Activated CD4-positive, alpha-beta T cell treated with anti-CD3 and anti-CD28 coated beads for 36 hours (primary cell): ENCODE measurements around the gene SDK1. TPM values are rescaled to one million over a fixed set of nuclear protein-coding genes. Genes with fewer than 3 reads are reported as not detected.

ENCODE experiments used
- ATAC-seq: fragments of 200-7000 bp; cut with Tn5 transposase; one replicate; pipeline ENCODE4 v1.10.0; 2021; ENCODE audit warnings: mild to moderate bottlenecking, moderate library complexity
- CTCF ChIA-PET: fragments of 350-600 bp; sonication (Branson Sonifier 250); formaldehyde crosslinking; loops from one replicate; lab custom pipeline; 2021; ENCODE audit warnings: antibody characterized with exemption; lab: Charles Lee
- POLR2A ChIA-PET: fragments of 350-600 bp; sonication (Branson Sonifier 250); formaldehyde crosslinking; loops from one replicate; lab custom pipeline; 2021; ENCODE audit warnings: antibody characterized with exemption, inconsistent platforms; lab: Charles Lee
- DNase-seq: peaks from one replicate; pipeline ENCODE4 v3.0.0-alpha.2; 2020
- H3K27ac Mint-ChIP-seq: one replicate; pipeline ENCODE4 v1.8.0; 2021; ENCODE audit warnings: mixed read lengths
- H3K27me3 Mint-ChIP-seq: one replicate; pipeline ENCODE4 v1.8.0; 2021; ENCODE audit warnings: mixed read lengths
- H3K36me3 Mint-ChIP-seq: one replicate; pipeline ENCODE4 v1.8.0; 2021; ENCODE audit warnings: low read depth, mixed read lengths
- H3K4me1 Mint-ChIP-seq: one replicate; pipeline ENCODE4 v1.8.0; 2021; ENCODE audit warnings: mixed read lengths
- H3K4me3 Mint-ChIP-seq: one replicate; pipeline ENCODE4 v1.8.0; 2021; ENCODE audit warnings: mild to moderate bottlenecking, moderate library complexity, mixed read lengths
- H3K9me3 Mint-ChIP-seq: one replicate; pipeline ENCODE4 v1.8.0; 2021; ENCODE audit warnings: low read depth, mixed read lengths
- intact Hi-C, 2 experiments: fragments of 100-400 bp; cut with DNase I in 1 of 2; cut with micrococcal nuclease in 1 of 2; formaldehyde crosslinking; loops; one replicate each; pipeline versions ENCODE4 v1.14.2 to v1.15.1; 2022 to 2024; cut with DNase I, micrococcal nuclease
- total RNA-seq, 2 experiments: library from RNA; stranded (reverse); gene quantifications; one replicate each; pipeline ENCODE4 v1.2.3, GENCODE V29; 2021

SDK1 gene
- total RNA-seq, 2 experiments from 2014 or later = 1.1 to 1.9 TPM

DNA sequence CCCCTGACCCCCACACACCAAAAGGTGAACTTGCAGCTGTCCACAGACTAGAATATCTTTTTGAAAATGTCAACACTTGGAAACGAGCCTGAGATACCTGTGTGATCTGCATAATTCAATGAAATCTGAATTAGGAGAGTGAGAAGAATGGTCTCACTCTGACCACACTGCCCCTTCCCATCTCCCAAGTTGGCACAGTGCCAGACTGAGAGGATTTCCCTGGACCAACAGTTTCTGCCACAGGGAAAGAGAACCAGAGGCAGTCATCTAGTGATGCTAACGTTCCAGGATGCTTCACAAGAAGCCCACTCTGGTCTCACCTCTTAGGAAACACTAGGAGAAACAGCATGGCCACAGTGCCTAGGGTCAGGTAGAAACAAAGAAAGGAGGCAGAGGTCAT is 479.0 kb downstream of the SDK1 start:
- DNase-seq (no peak), ATAC-seq (no peak)
- intact Hi-C loops = no loop called here
- H3K27me3 Mint-ChIP-seq = peaks cover 6% of the 10 kb centered on the region
- no peaks in the 10 kb centered on the region for H3K4me1 Mint-ChIP-seq
- no peak overlapping the region for H3K27ac Mint-ChIP-seq
- ChIA-PET CTCF (no interaction called here), POLR2A (no interaction called here)
- H3K36me3 Mint-ChIP-seq = no peaks in the 10 kb centered on the region
- H3K4me3 Mint-ChIP-seq = no peak overlapping the region
- H3K9me3 Mint-ChIP-seq = peaks cover 15% of the 10 kb centered on the region

DNA sequence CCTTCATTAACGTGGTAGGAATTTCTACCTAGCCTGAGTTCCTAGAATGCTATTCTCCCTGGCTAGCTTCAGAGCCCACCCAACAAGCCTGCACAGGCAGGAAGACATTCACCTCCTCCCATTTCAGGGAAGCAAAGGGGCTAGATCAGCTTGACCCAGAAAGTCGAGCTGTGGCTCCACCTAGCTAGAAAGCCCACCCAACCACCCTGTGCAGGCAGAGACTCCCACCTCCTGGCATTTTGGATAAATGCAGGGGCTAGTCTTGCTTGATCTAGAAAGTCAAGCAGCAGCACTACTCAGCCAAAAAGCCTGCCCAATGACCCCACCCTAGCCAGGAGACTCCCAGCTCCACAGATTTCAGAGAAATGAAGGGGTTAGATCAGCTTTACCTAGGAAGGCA is 479.5 kb downstream of the SDK1 start:
- CTCF ChIA-PET = no interaction called here
- intact Hi-C loops = no loop called here
- Mint-ChIP-seq H3K4me1 (no peaks in the 10 kb centered on the region), H3K9me3 (peaks cover 15% of the 10 kb centered on the region), H3K27ac (no peak overlapping the region), H3K27me3 (peaks cover 6% of the 10 kb centered on the region), H3K4me3 (no peak overlapping the region), H3K36me3 (no peaks in the 10 kb centered on the region)
- no peak for DNase-seq
- POLR2A ChIA-PET = no interaction called here
- no peak for ATAC-seq

DNA sequence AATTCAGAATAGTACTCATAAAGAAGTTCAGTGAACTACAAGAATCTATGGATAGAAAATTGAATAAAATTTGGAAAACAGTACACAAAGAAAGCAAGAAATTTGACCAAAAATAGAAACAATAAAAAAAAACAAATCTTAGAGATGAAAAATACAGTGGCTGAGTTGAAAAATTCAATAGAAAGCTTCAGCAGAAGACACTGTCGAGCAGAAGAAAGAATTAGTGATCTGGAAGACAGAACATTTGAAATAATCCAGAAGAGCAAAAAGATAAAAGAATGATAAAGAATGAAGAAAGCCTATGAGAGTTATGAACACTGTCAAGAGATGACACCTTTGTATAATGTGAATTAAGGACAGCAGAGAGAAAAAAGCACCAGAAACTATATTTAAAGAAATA is 480.6 kb downstream of the SDK1 start:
- CTCF ChIA-PET = no interaction called here
- intact Hi-C loops = no loop called here
- H3K36me3 Mint-ChIP-seq = no peaks in the 10 kb centered on the region
- peaks cover 8% of the 10 kb centered on the region for H3K27me3 Mint-ChIP-seq
- DNase-seq (no peak), ATAC-seq (no peak)
- no peak overlapping the region for H3K27ac Mint-ChIP-seq
- H3K4me1 Mint-ChIP-seq = no peaks in the 10 kb centered on the region
- H3K4me3 Mint-ChIP-seq = no peak overlapping the region
- POLR2A ChIA-PET = no interaction called here
- peaks cover 15% of the 10 kb centered on the region for H3K9me3 Mint-ChIP-seq

DNA sequence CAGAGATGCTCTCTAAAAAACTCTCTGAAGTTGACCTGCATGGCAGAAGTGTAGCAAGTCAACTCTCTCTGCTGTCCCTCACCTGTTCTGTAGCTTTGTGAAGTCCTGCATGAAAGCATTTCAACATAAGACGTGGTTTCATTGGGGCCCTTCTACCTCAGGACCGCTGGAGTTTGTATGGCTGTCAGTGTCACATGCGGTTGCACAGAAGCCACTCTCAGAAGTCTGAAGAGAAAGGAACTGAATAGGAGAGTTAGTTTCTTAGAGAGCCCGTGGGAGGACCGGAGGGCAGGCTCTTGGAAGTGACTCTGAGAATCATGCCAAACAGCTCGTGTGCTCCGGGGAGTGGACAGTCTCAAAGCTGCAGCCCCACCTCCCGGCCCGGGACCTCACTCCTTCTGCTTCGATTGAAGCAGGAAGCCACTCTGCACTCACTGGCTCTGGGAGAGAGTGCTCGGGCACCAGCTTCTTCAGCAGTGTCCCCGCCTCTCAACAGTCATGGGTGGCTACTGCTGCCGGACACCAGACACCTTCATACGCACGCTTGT is 486.7 kb downstream of the SDK1 start:
- ATAC-seq = no peak
- H3K27ac Mint-ChIP-seq = no peak overlapping the region
- H3K4me1 Mint-ChIP-seq = peaks cover 4% of the 10 kb centered on the region
- H3K27me3 Mint-ChIP-seq = peaks cover 20% of the 10 kb centered on the region
- no peaks in the 10 kb centered on the region for H3K36me3 Mint-ChIP-seq
- DNase-seq = no peak
- POLR2A ChIA-PET = no interaction called here
- H3K4me3 Mint-ChIP-seq = no peak overlapping the region
- CTCF ChIA-PET = no interaction called here
- H3K9me3 Mint-ChIP-seq = no peaks in the 10 kb centered on the region
- intact Hi-C loops = no loop called here

DNA sequence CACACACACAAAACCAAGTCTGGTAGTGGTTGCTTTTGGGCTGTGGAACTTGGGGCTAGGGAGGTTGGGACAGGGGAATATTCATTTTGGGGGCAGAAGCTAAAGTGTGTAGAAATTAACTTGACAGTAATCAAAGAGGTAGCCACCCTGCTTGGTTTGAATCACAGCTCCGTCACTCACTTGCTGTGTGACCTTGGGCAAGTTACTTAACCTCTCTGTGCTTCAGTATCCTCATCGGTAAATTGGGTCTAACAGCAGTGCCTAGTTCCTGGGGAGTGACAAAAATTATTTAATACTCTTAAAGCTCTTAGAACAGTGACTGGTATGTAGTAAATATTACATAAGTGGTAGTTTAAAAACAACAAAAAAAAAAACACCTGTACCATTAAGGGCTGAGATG is 489.8 kb downstream of the SDK1 start:
- ATAC-seq = no peak
- intact Hi-C loops = no loop called here
- ChIA-PET CTCF (interaction anchor here (0.7 kb wide), 1 partner anchor 419 kb away, joined by 3 read pairs; no protein-coding TSS in a partner anchor), POLR2A (no interaction called here)
- Mint-ChIP-seq H3K4me1 (peaks cover 4% of the 10 kb centered on the region), H3K27ac (no peak overlapping the region), H3K27me3 (peaks cover 12% of the 10 kb centered on the region), H3K4me3 (no peak overlapping the region), H3K36me3 (no peaks in the 10 kb centered on the region), H3K9me3 (no peaks in the 10 kb centered on the region)
- DNase-seq = no peak

DNA sequence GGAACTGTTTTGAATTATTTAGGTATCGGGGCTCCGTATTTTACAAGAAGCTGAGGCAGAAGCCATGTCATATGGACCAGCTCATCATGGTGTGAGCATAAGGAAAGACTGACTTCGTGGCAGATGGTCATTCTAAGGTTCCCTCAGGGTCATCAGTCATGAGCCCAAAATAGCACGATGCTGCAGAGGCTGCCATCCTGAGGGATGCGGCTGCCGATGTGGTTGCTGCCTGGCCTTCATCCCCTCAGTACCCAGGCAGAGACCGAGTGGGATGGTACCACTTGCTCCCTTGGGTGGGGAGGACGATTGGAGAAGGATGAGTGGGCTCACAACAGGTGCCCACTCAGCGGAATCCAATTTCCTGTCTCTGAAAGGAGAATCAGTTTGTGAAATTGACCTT is 490.3 kb downstream of the SDK1 start:
- H3K36me3 Mint-ChIP-seq = no peaks in the 10 kb centered on the region
- no peak overlapping the region for H3K27ac Mint-ChIP-seq
- H3K9me3 Mint-ChIP-seq = no peaks in the 10 kb centered on the region
- intact Hi-C loops = no loop called here
- POLR2A ChIA-PET = no interaction called here
- H3K4me3 Mint-ChIP-seq = no peak overlapping the region
- H3K27me3 Mint-ChIP-seq = peaks cover 12% of the 10 kb centered on the region
- H3K4me1 Mint-ChIP-seq = peaks cover 4% of the 10 kb centered on the region
- CTCF ChIA-PET = no interaction called here
- DNase-seq (no peak), ATAC-seq (no peak)

DNA sequence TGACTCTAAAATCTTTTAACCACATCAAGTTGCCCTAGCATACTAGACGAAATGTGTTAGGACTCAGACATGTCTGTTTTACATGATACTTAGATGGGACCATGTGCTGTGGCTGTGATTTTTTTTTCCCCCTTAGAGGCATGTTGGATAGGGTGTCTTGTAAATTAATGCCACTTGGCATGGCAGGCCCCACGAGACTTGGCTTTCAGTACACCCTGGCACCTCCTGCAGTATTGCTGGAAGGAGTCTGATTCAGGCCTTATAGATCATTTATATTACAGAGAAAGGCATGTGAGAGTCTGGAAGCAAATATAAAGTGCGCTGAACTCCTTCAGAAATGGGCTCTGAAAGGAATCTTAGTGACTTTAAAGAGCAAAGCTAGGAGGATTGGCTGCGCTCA is 494.1 kb downstream of the SDK1 start:
- Mint-ChIP-seq H3K9me3 (no peaks in the 10 kb centered on the region), H3K36me3 (no peaks in the 10 kb centered on the region), H3K27ac (no peak overlapping the region), H3K4me3 (no peak overlapping the region), H3K4me1 (no peaks in the 10 kb centered on the region), H3K27me3 (peaks cover 1% of the 10 kb centered on the region)
- POLR2A ChIA-PET = no interaction called here
- CTCF ChIA-PET = no interaction called here
- intact Hi-C loops = no loop called here
- DNase-seq (no peak), ATAC-seq (no peak)

DNA sequence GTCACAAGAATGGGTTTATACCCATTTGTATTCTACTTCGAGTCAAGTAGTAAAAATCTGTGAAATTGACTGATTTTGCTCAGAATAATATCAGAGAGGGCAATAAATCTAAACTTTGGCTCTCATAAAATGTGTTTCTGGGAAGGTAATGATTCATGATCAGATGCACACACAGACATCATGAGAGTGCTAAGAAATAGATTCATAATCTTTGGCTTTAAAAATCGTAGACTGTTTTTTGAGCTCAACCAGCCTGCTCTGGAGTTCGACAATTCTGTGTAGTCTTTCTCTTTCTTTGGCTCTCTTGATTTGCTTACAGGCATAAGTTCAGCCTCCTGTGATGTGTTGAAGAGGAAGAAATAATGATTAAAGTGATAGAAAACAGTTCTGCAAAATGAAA is 494.7 kb downstream of the SDK1 start:
- ChIA-PET POLR2A (no interaction called here), CTCF (no interaction called here)
- H3K27ac Mint-ChIP-seq = no peak overlapping the region
- H3K36me3 Mint-ChIP-seq = no peaks in the 10 kb centered on the region
- no peak for DNase-seq
- intact Hi-C loops = no loop called here
- peaks cover 1% of the 10 kb centered on the region for H3K27me3 Mint-ChIP-seq
- no peak for ATAC-seq
- no peaks in the 10 kb centered on the region for H3K9me3 Mint-ChIP-seq
- no peak overlapping the region for H3K4me3 Mint-ChIP-seq
- H3K4me1 Mint-ChIP-seq = no peaks in the 10 kb centered on the region

DNA sequence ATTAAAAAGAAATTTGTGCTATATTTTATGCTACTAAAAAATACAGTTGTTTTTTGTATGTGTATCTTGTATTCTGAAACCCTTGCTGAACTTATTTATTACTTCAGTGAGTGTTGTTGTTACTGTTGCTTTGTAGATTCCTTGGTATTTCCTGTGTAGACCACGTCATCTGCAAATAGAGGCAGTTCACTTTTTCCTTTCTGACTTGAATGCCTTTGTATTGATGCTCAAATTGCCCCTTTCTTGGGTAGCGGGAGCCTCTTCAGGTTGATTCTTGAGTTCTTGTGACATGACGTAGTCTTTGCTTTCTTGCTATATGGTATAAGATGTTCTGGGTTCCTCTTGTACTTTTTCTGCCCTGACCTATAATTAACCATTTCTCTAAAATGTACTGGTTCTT is 504.1 kb downstream of the SDK1 start:
- Mint-ChIP-seq H3K9me3 (no peaks in the 10 kb centered on the region), H3K27me3 (no peaks in the 10 kb centered on the region), H3K4me1 (no peaks in the 10 kb centered on the region), H3K27ac (no peak overlapping the region), H3K4me3 (no peak overlapping the region), H3K36me3 (no peaks in the 10 kb centered on the region)
- ChIA-PET CTCF (no interaction called here), POLR2A (no interaction called here)
- no peak for ATAC-seq
- no peak for DNase-seq
- intact Hi-C loops = no loop called here

DNA sequence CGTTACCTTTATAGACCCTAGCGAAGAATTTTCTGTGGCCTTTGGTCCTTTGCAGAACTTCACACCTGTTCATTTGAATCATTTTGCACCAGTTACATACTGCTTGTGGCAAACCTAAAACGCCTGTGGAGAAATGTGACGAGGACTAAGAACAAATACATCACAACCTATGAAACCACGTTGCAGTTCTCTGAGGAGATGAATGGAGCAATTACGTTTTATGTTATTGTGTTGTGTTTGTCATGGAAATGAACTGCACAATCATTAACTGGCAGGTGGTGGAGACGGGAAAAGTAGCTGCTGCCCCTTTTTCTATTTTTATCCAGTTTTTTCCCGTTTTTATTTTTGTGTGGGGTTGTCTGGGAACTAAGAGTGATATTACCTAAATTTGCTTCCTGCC is 505.5 kb downstream of the SDK1 start:
- DNase-seq = no peak
- ChIA-PET POLR2A (no interaction called here), CTCF (no interaction called here)
- Mint-ChIP-seq H3K27ac (no peak overlapping the region), H3K9me3 (no peaks in the 10 kb centered on the region), H3K36me3 (no peaks in the 10 kb centered on the region), H3K27me3 (no peaks in the 10 kb centered on the region), H3K4me1 (no peaks in the 10 kb centered on the region), H3K4me3 (no peak overlapping the region)
- intact Hi-C loops = no loop called here
- ATAC-seq = no peak

DNA sequence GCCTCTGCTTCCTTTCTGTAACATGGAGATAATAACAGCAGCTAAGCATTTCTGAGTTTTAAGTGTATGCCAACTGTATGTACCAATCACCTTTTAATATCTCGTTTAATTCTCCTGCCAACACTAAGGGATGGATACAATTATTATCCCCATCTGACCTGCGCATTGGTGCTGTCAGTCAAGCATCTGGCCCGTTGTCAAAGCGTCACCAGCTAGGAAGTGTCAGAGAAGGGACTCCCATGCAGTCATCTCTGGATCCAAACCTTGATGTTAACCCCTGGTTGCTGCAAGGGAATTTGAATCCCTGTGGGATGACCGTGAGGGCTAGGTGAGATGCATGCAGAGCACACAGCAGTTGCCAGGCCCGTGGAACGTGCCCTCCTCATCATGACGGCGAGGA is 506.8 kb downstream of the SDK1 start:
- no peak for DNase-seq
- CTCF ChIA-PET = no interaction called here
- Mint-ChIP-seq H3K9me3 (no peaks in the 10 kb centered on the region), H3K36me3 (no peaks in the 10 kb centered on the region), H3K4me1 (no peaks in the 10 kb centered on the region), H3K27me3 (no peaks in the 10 kb centered on the region), H3K27ac (no peak overlapping the region), H3K4me3 (no peak overlapping the region)
- ATAC-seq = no peak
- POLR2A ChIA-PET = no interaction called here
- intact Hi-C loops = no loop called here

DNA sequence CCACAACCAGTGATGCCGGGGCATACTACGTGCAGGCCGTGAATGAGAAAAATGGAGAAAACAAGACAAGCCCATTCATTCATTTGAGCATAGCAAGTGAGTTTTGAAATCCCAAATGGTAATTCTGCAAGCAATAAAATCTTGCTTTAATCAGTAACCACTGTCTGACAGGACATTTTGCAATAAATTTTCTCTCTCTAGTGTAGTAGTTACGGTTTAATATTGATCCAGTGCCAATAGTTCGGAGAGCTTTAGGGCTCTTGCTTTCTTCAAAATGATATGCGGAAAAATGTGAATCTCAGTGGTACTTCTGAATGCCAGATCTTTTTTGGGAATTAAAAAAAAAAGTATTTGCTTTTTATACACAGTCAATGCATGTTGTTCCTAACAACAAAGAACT is 520.4 kb downstream of the SDK1 start:
- Mint-ChIP-seq H3K36me3 (no peaks in the 10 kb centered on the region), H3K27ac (no peak overlapping the region), H3K4me1 (no peaks in the 10 kb centered on the region), H3K27me3 (peaks cover 2% of the 10 kb centered on the region), H3K4me3 (no peak overlapping the region), H3K9me3 (no peaks in the 10 kb centered on the region)
- ATAC-seq (no peak), DNase-seq (no peak)
- ChIA-PET CTCF (interaction anchor here (0.6 kb wide), 1 partner anchor 294 kb away, joined by 3 read pairs; no protein-coding TSS in a partner anchor), POLR2A (no interaction called here)
- intact Hi-C loops = no loop called here

DNA sequence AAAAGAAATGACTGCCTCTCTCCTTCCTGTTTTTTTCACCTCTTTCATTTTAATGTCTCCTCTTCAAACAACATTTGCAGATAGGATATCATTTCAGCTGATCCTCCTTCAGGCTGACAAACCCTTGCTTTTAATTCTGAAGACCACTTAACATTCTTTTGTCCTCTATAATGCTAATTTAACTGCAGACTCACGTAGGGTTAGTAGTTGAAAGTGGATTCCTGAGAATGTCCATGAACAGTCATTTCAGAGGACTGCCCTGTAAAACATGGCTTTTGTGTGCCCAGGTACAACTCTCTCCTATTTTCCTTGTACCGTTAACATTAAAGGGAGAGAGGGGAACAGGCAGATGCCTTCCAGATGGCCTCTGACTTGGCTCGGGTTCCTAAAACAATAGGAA is 524.4 kb downstream of the SDK1 start:
- Mint-ChIP-seq H3K36me3 (no peaks in the 10 kb centered on the region), H3K27ac (no peak overlapping the region), H3K27me3 (no peaks in the 10 kb centered on the region), H3K4me1 (no peaks in the 10 kb centered on the region), H3K4me3 (no peak overlapping the region), H3K9me3 (no peaks in the 10 kb centered on the region)
- DNase-seq (no peak), ATAC-seq (no peak)
- intact Hi-C loops = no loop called here
- CTCF ChIA-PET = interaction anchor here (0.6 kb wide), 1 partner anchor 15 kb away, joined by 3 read pairs; no protein-coding TSS in a partner anchor
- POLR2A ChIA-PET = no interaction called here
